ENCODE measurements around the gene MYO9A.

The MYO9A gene

DNA sequence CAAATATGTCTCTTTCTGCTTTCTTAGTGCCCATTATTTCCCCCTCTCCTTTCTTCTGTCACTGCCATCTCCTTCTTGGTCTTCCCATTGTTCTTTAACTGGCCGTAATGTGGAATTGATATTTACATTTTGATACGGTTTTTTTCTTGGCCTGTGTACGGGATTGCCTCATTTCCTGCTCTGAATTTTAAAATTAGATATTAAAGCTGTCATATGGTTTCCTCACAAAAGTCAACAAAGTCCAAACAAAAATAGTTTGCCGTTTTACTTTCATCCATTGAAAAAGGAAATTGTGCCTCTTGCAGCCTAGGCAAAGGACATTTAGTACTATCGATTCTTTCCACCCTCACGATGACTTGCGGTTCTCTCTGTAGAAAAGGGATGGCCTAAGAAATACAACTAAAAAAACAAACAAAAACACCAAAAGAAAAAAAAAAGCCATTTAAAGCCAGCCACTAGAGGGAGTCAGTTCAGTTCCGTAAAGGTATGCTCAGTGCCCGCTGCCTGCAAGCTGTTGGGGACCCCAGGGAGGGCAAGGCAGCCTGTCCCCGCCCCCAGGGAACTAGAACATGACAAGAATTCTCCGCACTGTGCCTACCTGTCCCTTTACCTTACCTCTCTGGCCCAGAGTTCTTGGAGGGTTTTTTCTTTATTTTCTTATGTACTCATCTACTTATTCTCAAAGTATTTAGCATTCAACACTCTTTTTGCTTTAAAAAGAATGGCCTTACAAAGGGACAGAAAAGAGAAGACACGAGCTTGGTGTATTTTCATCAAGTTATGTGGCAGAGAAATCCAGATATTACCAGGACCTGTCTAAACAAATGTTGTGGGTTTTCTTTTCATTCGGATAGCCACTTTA, 337.6 kb downstream of the MYO9A start:
- peak in 1 of 14 donors; percentile 17 for DNase-seq

DNA sequence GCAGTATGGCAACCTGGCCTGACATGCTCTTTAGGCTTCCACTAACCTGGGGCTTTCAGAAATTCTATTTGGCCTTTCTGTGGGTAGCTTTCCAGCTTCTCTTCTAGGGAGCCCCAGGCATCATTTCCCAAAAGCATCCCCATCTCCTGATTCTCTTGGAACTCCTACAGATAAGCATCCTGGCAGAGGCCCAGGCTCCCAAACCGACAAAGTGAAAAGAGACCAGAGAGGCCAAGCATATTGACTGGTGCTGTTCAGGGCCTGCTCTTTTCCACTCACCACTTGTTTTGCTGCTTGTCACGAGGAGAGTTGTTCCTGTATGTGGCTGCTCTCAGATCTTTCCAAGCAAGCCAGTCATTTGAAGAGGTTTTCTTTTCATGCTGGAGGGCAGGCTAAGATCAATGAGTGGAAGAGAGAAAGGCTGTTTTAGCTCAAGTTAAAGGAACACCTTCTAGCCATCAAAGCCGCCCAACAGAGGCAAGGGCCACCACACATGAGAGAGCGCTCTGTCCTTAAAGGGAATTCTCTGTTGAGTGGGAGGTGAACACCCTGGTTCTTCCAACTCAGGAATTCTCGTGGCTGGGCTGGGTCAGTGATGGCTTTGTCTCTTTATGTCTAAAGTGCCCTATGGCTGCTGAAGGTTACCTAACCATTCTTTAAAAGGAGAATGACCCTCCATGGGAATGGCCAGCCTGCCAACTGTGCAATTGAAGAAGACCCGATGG, 338.7 kb downstream of the MYO9A start:
- DNase-seq = no peak

DNA sequence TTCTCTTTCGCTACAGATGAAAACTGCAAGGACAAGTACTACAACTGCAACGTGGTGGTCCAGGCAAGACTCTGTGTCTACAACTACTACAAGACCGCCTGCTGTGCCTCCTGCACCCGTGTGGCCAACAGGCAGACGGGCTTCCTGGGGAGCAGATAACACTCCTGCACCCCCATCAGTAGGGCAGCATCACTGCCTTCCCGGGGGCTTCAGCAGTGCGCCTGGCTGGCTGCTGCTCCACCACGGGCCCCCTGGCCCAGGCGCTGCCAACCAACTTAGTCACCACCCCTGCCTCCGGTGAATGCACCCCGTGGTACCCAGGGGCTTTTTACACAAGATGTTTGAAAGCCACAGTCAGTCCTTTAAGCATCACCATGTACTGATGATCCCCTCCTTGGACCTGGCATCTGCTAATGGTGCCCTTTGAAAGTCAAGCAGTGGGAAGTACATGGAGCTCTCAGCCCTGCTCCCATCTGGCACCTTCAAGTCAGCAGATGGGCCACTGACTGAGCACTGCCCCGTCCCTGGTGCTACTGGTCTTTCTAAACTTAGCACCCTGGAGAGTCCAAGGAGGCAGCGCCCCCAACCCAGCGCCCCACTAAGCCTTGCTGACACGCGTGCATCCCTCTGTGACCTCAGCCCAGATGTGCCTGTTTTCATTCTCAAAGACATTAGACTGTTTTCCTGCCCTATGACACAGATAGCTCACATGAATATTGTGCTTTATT, 340.6 kb downstream of the MYO9A start:
- peak in 1 of 14 donors; percentile 1 for DNase-seq

DNA sequence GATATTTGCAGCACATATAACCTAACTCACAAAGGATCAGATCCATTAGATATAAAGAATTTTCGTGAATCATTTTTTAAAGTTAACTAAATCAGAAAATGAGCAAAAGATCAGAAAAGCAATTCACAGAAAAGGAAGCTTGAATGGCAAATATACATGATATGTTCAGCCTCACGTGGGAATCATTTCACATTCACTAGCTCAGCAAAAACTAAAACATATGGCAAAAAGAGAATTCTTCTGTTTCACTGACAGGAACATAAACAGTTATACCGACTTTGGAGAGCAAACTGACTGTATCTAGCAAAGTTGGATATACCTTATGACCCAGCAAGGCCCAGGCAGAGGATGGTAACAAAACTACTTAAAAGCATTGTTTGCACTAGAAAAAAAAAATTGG, 341.6 kb downstream of the MYO9A start:
- DNase-seq = no peak

DNA sequence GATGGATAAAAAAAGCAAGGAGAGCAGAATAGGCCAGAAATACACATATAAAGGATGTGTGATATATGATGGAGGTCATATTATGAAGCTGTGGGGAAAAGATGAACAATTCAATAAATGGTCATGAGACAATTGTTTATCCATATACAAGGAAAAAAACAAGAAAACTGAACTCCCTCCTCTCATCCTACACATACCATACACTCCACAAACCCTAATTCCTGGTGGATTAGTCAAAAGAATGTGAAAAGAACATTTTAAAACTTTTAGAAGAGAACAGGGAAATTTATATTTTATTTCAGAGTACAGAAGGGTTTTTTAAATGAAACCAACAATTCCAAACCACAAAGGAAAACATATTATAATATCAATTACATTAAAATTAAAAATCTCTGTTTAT, 342.1 kb downstream of the MYO9A start:
- DNase-seq = no peak

DNA sequence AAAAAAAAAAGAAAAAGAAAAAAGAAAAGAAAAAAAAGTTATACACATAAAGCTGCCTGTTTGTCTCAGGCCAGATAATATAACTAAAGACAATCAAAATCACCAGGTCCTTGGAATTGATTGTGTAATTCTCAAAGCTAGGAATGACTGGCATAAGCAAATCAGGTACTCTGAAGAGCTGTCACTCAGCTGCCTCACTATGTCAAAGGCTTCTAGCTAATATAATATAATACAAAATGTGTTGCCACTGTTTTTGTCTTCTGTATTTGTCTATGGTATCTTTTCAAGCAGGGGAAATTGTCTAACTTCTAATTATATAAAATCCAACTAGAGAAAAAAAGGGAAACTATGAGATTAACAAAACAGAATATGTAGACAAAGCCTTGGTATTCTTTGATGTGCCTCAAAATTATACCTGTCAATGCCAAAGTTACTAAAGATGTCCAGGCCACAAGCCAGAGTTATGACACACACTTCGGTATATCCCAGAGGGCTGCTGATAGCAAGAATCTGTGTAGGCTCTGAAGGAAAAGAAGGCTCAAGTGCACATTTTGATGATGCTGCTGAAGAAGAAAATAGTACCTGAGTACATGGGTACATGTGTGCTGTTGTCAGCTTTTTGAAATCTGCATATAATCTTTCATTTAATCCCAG, 344.6 kb downstream of the MYO9A start:
- DNase-seq = no peak

All from C1 segment of cervical spinal cord (tissue), 14 donors.